NCI-H526 treated with DMSO at 0.1 percent for 48 hours (cell line): ENCODE data around the gene PTPRN2.

ENCODE experiments used
- DNase-seq: peaks from one replicate; lab custom pipeline; 2025; lab: John Stamatoyannopoulos, UW

PTPRN2 gene

DNA sequence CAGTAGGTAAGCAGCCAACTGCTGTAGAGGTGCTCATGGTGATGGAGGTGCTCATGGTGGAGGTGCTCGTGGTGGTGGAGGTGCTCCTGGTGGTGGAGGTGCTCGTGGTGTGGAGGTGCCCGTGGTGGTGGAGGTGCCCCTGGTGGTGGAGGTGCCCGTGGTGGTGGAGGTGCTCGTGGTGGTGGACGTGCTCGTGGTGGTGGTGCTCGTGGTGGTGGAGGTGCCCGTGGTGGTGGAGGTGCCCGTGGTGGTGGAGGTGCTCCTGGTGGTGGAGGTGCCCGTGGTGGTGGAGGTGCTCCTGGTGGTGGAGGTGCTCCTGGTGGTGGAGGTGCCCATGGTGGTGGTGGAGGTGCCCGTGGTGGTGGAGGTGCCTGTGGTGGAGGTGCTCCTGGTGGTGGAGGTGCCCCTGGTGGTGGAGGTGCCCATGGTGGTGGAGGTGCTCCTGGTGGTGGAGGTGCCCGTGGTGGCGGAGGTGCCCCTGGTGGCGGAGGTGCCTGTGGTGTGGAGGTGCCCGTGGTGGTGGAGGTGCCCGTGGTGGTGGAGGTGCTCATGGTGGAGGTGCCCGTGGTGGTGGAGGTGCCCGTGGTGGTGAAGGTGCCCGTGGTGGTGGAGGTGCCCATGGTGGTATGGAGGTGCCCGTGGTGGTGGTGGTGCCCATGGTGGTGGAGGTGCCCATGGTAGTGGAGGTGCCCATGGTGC, 517.3 kb downstream of the PTPRN2 start:
- DNase-seq: no peak

DNA sequence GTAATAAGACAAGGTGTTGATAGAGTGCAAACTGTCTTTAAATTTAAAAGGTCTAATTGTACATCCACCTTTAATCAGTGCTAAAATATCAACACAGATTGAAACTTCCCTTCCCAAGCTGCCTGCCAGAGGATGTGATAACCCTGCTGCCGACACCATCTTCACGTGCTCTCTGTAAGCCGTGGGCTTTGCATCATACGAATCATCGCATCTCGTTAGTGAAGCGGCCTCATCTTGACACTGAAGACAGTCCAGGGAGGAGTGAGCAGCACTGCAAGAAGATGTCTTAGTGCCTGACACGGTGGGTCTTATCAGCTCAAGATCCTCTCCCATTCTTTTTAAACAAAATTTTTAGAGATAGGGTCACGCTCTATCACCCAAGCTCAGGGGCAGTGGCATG, 518.8 kb downstream of the PTPRN2 start:
- no peak for DNase-seq

DNA sequence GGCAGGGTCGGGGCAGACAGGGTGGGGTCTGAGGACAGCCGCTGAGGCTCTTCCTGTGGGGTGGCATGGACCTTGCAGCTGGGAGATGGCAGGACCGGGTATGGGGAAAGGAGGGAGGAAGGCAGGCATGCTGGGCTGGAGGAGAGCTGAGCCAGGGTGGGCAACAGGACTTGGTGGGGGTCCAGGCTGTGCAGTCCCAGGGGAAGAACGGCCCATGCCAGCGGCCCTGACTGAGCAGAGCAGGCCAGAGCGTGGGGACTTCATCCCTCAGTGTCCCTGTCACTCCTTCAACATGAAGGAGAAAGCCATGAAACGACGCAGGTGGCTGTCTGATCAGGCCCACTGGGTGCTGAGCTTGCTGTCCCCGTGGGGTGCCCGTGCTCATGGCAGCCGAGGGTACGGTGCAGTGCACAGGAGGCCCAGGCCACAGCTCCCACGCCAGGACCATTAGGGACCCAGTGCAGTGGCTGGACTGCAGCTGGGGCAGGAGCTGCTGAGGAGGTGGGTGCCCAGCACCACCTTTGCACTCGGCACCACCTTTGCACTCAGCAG, 519.6 kb downstream of the PTPRN2 start:
- no peak for DNase-seq

DNA sequence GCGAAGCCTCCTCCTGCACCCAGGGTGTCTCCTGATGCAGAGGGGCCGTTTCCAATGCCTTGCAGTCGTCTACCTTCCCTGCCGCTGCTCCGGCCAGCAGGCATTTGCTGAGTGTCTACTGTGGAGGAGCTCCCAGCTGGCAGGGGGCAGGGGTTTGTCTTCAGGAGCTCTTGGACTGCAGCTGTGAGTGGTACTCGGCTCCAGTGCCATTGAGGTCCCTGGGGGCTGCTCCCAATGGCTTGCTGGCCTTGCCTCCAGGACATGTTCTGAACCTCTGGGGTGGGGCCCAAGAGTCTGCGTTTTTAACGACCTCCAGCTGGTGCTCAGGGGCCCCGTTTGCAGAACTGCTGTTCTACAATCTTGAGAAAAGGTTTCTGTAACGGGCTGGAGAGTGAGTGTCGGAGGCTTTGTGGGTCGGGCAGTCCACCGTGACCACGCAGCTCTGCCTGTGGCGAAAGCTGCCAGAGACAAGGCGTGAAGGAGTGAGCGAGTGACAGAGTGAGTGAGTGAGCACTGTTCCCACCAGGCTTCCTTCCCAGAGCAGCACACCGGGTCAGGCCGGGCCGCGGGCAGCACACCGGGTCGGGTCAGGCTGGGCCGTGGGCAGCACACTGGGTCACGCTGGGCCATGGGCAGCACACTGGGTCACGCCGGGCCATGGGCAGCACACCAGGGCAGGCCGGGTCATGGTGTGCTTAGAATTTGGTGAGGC, 520.2 kb downstream of the PTPRN2 start:
- DNase-seq: no peak

DNA sequence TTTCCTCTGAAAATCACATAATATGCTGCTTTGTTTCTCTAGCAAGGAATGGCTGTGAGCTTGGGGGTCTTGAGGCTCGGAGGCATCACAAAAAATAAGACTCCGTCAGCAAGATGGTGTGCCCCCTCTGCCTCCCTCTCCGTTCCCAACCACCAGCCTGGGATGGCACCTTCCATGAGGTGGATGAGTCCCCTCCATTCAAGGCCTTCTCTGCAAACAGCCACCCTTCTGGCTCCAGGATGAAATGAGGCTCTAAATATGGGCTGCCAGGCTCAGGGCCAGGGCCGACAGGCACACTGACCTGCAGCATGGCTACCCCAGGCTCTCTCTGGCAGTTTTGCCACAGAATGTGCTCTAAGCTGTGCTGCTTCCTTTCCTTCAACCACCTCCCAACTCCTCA, 521.5 kb downstream of the PTPRN2 start:
- no peak for DNase-seq

DNA sequence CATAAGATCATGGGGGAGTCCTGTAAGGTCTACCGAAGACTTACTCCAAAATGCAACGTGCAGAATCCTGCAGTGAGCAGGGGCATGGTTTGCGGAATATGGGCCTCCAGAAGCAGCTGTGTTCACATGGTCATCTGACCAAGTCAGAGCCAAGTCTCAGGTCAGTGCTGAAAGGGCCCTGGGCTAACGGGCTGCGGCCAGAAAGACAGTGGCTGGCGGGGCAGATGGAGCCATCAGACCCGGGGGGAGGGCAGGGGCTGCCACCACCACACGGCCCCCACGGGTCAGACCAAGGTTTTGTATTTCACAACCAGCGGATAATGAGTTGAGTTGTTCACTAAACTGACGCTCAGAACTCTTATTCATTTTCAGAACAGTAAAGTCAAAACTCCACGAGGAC, 522.3 kb downstream of the PTPRN2 start:
- no peak for DNase-seq

DNA sequence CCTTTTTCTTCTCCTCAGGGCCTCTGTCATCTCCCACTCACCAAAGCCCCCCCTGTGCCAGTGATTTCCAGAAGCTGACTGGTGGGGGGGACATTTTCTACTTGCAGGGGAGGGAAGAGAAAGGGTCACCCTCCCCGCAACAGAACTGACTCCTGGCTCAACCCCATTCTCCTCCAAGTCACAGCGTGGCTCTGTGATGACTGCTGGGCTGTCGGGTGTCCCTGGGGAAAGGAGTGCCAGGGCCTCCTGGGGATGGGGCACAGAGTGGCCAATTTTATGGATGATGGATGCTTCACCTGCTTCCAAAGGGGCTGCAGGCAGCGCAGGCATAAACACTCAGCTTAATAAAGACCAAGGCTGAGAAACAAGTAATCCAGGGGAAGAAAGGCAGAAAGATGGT, 523.0 kb downstream of the PTPRN2 start:
- DNase-seq: no peak

DNA sequence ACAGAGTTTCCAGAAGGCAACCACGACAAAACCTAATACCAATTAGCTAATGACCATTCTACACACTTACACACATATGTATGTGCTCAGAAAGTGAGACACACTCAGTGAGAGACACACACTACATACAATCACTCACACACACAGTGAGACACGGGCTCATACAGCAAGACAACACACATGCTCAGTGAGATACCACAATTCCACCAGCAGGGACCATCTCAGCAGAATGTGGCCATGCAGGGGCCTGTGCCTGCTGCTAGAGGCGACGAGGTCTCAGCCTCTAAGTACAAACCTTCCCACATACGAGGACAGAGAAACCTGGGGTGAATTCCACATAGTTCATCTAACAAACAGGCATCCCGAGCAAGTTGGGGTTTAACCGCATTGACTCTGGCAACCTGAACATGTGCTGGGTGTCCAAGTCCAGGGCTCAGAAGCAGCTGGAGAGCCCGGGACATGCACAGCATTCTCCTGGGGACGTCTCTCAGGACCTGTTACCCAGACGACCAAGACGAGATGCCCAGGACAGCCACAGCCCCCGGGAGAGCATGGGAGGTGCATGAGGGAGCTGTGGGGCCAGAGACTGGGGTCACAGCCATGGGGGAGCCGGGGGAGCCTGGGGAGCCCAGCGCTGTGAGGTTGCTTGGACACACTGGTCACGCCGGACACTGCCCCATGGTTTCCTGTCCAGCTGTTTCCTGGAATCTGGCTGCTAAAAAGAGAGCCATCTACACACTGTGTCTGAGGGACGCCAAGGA, 523.6 kb downstream of the PTPRN2 start:
- no peak for DNase-seq

DNA sequence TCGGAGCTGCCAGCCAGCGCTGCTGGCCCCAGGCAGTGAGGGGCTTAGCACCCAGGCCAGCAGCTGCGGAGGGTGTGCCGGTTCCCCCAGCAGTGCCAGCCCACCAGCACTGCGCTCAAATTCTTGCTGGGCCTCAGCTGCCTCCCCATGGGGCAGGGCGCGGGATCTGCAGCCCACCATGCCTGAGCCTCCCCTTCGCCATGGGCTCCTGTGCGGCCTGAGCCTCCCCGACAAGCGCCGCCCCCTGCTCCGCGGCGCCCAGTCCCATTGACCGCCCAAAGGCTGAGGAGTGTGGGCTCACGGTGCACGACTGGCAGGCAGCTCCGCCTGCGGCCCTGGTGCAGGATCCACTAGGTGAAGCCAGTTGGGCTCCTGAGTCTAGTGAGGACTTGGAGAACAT, 525.0 kb downstream of the PTPRN2 start:
- no peak for DNase-seq

DNA sequence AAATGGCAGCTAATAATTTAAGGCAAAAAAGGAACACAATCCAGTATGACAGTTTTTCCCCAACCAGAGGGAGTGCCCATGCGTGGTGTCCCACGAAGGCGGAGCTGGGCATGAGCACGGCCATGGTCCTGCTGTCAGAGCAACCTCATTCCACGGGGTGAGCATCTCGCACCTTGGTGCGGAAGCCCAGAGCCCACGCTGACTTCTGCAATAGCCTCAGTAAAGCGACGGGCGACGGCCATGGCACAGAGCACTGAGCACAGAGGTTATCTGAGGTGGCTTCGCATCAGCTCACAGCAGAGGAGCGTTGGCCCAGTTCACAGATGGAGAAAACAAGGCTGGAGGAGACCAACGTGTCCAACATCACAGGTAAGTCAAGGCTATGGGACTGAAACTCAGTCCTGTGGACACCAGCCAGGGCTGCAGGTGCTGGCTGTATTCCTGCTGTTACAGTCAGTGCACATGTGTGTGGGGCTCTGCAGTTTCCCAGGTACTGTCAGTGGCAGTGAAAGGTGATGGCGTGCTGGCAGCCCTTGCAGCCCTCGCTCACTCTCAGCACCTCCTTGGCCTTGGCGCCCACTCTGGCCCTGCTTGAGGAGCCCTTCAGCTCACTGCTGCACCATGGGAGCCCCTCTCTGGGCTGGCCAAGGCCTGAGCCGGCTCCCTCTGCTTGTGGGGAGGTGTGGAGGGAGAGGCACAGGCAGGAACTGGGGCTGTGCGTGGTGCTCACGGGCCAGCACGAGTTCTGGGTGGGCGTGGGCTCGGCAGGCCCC, 525.6 kb downstream of the PTPRN2 start:
- DNase-seq: no peak

DNA sequence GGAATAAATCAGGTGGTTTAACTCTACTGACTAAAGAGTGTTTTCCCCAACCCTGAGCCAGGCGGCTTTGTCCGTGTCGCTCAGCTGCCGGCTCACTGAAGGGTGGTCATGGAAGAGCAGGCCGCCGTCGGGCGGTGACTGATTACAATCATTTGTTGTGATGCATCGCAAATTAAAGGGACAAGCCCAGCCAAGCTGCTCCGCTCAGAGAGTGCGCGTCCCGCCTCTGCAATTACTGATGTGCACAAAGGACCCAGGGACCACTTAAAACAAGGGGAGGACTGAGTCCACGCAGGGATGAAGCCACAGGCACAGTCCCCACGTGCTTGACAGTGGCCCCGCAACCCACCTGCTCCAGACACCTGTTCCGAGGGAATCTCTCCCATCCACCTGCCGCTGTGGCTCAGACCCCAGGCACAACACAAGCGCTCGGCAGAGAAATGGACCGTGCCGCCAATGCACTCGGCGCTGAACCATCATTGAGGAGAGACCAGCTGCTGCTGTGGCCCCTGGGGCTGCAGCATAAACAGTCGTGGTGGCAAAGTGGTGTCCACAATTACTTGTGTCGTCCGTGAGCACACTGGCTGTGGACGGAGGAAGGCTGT, 526.5 kb downstream of the PTPRN2 start:
- no peak for DNase-seq

DNA sequence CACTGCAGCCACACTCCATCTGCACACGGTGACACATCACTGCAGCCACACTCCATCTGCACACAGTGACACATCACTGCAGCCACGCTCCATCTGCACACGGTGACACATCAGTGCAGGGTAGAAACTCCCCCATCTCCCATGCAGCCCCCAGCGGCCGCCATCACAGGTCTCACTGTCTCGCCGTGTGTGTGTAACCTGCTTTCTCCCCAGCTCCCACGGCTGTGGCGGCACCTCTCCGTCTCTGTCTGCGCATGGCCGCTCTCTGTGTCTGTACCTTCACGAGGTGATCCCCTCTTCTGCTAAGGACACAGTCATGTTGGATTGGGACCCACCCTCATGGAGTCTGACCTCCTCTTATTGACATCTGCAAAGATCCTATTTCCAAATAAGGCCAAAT, 527.4 kb downstream of the PTPRN2 start:
- DNase-seq: no peak

DNA sequence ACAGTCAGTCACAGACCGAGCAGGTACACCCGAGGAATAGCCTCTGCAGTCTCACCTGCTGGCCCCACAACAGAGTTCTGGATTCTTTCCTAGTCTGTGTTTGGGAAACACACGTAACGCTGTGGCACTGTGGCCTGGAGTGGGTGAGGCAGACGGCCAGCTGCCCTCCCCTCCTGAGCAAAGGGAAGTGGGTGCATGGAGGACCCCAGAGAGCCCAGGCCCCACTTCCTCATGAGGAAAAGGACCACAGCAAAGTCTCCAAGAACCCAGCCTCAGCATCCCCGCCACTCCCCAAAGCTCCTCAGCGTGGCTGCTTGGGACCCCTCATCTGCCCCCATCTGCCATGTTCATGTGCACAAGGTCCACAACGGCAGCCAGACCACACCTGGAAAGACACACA, 530.2 kb downstream of the PTPRN2 start:
- no peak for DNase-seq

DNA sequence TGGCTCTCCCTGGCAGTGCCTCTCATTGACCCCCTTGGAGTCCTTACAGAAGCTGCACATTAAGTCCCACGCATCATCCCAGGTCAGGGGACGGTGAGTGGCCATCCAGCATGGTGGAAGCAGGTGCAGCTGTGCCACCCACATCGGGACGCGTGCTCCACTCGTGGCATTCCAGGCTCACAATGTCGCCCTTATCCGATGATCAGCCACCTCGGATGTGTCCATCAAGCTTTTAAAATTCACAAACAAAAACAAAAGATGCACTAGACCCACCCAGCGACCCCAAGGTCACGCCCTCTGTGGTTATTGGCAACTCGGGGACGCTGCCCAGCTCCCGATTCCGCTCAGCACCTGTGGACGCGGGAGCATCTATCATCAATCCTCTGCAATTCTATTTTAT, 530.9 kb downstream of the PTPRN2 start:
- no peak for DNase-seq

DNA sequence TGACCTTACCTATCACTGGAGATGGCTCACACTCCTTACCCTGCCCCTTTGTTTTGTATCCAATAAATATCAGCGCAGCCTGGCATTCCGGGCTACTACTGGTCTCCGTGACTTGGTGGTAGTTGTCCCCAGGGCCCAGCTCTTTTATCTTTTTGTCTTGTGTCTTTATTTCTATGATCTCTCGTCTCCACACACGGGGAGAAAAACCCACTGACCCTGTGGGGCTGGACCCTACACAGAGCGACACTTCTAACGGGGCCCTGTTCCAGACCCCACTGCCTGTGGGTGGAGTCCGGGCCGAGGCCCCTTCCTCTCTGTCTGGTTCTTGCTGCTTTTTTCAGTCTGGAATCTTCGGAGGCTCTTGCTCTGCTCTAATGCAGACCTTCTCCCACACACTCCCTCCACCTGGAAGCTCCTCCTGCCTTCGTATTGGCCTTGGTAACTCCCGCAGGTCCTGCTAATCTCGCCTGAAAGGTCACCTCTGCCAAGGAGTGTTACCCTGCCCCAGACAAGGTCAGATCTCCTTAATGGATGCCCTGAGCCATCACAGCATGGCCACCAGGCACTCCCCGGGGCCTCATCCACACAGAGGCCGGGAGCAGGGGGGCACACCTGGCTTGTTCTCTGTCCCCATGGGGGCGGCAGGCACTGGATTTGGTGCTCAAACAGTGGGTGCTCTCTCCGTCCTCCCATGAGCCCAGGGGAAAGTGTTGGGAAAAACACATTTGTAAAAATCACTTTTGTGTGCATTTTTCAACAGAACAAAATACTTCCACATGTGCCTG, 531.7 kb downstream of the PTPRN2 start:
- DNase-seq: no peak

DNA sequence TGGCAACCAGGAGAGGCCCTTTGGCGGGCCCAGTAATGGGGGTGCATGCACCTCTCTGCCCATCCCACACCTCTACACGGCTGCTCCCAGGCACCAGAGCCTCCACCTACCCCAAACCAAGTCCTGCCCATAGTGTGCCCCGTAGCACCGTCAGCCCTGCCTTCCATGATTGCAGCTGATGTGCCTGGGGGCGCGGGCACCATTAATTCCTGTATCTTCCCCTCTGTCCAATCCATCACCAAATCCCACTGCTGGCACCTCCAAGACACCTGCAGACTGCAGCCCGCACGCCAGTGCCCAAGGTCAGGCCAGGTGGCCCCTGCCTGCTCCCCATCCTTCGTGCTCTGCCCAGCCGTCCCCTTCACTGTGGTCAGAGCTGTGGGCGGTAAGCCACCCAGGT, 533.0 kb downstream of the PTPRN2 start:
- DNase-seq: no peak

DNA sequence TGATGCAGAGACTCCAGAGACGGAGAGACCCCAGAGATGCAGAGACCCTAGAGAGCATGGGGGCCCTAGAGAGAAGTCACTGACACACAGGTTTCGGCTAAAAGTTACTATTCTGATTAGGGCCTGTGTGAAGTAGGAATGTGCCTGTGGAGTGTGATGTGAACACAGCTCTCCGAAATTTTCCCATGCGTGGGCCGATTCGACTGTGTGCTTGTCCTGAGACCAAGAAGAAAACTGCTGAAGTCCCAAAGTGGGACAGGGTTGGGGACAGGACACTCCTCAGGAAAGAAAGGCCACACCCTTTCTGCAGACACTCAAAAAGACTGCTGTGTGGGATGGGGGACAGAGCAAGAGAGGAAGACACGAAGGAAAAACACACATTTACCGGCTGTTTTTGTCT, 533.5 kb downstream of the PTPRN2 start:
- DNase-seq: no peak

DNA sequence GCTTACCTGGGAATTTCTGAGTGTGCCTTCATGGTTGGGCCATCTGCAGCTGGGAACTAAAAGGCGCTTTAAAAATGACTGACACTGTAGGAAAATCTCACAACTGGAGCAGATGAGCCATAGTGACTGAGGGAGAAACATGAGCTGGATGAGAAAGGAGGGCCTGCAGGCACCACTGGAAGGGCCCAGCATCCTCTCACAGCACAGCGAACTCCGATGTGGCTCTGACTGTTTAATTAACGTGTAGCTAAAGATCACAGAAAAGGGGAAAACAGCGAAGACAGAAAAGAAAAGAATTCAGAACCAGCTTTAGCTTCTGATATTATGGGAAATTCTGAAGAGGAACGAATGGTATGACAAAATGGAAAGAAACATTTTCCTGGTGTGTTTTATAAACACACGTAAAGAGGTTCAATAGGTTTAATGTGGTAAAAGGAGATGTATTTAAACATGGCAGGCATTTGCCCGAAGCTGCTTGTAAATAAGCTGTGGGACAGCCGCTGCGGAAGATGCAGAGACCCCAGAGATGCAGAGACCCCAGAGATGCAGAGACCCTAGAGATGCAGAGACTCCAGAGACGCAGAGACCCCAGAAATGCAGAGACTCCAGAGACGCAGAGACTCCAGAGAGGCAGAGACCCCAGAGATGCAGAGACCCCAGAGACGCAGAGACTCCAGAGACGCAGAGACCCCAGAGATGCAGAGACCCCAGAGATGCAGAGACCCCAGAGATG, 534.3 kb downstream of the PTPRN2 start:
- peak; percentile 97 for DNase-seq

DNA sequence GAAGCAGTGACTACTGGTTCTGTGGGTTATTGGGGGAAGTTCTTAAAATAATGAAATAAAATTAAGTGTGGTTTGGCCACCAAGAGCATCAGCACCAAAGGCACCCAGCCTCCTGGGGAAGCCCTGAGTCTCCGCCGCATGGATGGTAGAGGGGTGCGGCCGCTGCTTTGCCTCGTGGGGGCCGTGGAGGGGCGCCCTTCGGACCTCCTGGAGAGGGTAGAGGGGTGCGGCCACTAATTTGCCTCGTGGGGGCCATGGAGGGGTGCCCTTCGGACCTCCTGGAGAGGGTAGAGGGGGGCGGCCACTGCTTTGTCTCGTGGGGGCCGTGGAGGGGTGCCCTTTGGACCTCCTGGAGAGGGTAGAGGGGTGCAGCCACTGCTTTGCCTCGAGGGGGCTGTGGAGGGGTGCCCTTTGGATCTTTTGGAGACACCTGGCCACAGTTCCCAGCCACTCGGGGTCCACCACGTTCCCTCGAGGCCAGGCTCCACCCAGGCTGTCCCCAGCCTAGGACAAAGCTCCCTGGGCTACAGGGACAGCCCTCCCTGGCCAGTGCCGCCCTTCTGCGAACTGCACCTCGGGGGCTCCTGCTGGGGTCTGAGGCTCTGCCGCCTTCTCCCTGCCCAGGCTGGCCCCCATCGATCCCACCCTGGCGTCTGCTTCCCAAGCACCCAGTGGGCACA, 535.1 kb downstream of the PTPRN2 start:
- DNase-seq: no peak

DNA sequence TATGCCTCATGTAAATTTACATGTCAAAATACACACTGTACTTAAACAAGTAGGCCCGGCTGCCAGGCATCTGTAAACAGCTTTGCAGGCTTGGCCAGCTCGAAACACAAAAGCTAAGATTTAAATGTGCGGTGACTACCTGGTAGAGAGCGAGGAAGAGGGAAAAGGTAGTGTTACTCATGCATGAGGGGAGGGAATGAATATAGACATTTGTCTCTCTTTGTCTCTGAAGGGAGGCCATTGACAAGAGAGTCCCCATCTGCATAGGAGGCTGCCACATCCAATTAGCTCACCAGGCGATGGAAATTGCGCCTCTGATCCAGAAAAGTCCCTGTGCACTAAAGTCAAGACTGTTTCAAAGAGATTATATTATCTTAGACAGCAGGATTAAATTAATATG, 535.8 kb downstream of the PTPRN2 start:
- peak; percentile 96 for DNase-seq
